Cardiac muscle cell (in vitro differentiated cells and primary cell): Measurements from ENCODE around the gene IGFBP4. TPM values are rescaled to one million over a fixed set of nuclear protein-coding genes. Genes with fewer than 3 reads are reported as not detected.

ENCODE experiments used
- DNase-seq, 2 donors: peaks; one replicate each; pipeline versions ENCODE4 v3.0.0 to v3.0.0-alpha.2; 2010 to 2017; ENCODE audit warnings: low read depth in 1 of 2, low spot score in 1 of 2
- H3K27ac ChIP-seq: fragments of 200-600 bp; sonication (generic); 2 replicates; pipeline ENCODE4 v1.5.1; 2016
- H3K27me3 ChIP-seq: fragments of 200-600 bp; sonication (generic); 2 replicates; pipeline ENCODE4 v1.6.0; 2016; ENCODE audit warnings: control low read depth
- H3K36me3 ChIP-seq: fragments of 200-600 bp; sonication (generic); 2 replicates; pipeline ENCODE4 v1.5.1; 2016; ENCODE audit warnings: control low read depth
- H3K4me1 ChIP-seq: fragments of 200-600 bp; sonication (generic); 2 replicates; pipeline ENCODE4 v1.8.1; 2017; ENCODE audit warnings: low read depth, mild to moderate bottlenecking, mixed run types
- H3K4me3 ChIP-seq: fragments of 200-600 bp; sonication (generic); 2 replicates; pipeline ENCODE4 v1.5.1; 2016; ENCODE audit warnings: mild to moderate bottlenecking
- H3K9me3 ChIP-seq: fragments of 200-600 bp; sonication (generic); 2 replicates; pipeline ENCODE4 v1.5.1; 2017; ENCODE audit warnings: low read depth, mild to moderate bottlenecking, control low read depth
- CTCF ChIP-seq: IDR thresholded peaks from 2 replicates; pipeline ENCODE4 v1.5.1; 2012; ENCODE audit warnings: low read depth, mild to moderate bottlenecking, low read length
- polyA plus RNA-seq: library from polyadenylated mRNA; unstranded; fragments of >200 nt; fragmentation: Nextera tagmentation; extraction: Ambion mirVana; gene quantifications from 2 replicates; pipeline ENCODE4 v1.2.1, GENCODE V29; 2016
- total RNA-seq: library from RNA; depleted of rRNA; stranded (reverse); fragments of >200 nt; gene quantifications from 2 replicates; pipeline ENCODE4 v1.2.3, GENCODE V29; 2016

Gene IGFBP4
- total and polyA plus RNA-seq, 2 experiments from 2014 or later, result 87.4 to 109 TPM

GRCh38 chr17:40433551-40434415 is 9.5 kb upstream of the IGFBP4 start:
- H3K27ac ChIP-seq, result no peak overlapping the region
- no peak overlapping the region for H3K4me3 ChIP-seq
- H3K9me3 ChIP-seq, result no peaks in the 10 kb centered on the region
- no peaks in the 10 kb centered on the region for H3K27me3 ChIP-seq
- no peak for DNase-seq
- no peaks in the 10 kb centered on the region for H3K4me1 ChIP-seq
- peak; percentile 66 for TF ChIP-seq CTCF
- H3K36me3 ChIP-seq, result no peaks in the 10 kb centered on the region

GRCh38 chr17:40436636-40437035 is 6.6 kb upstream of the IGFBP4 start:
- Histone ChIP-seq H3K27ac (no peak overlapping the region), H3K27me3 (no peaks in the 10 kb centered on the region), H3K9me3 (no peaks in the 10 kb centered on the region), H3K4me3 (no peak overlapping the region), H3K36me3 (no peaks in the 10 kb centered on the region), H3K4me1 (no peaks in the 10 kb centered on the region)
- no peak for TF ChIP-seq CTCF
- no peak for DNase-seq

- TF ChIP-seq CTCF, result no peak
- Histone ChIP-seq H3K9me3 (no peaks in the 10 kb centered on the region), H3K4me1 (no peaks in the 10 kb centered on the region), H3K27ac (no peak overlapping the region), H3K4me3 (no peak overlapping the region), H3K27me3 (no peaks in the 10 kb centered on the region), H3K36me3 (no peaks in the 10 kb centered on the region)
- no peak for DNase-seq
Measured at GRCh38 chr17:40437095-40437732, 6.0 kb upstream of the IGFBP4 start.

- Histone ChIP-seq H3K9me3 (no peaks in the 10 kb centered on the region), H3K27ac (no peak overlapping the region), H3K36me3 (no peaks in the 10 kb centered on the region), H3K4me1 (peaks cover 10% of the 10 kb centered on the region), H3K4me3 (no peak overlapping the region), H3K27me3 (no peaks in the 10 kb centered on the region)
- no peak for DNase-seq
- no peak for TF ChIP-seq CTCF
Measured at GRCh38 chr17:40440166-40440565, 3.1 kb upstream of the IGFBP4 start.

- Histone ChIP-seq H3K4me3 (peak overlapping the region; percentile 47), H3K9me3 (no peaks in the 10 kb centered on the region), H3K4me1 (peaks cover 16% of the 10 kb centered on the region), H3K36me3 (no peaks in the 10 kb centered on the region), H3K27me3 (no peaks in the 10 kb centered on the region), H3K27ac (no peak overlapping the region)
- DNase-seq, result no peak
- TF ChIP-seq CTCF, result no peak
Measured at GRCh38 chr17:40442392-40443195, 656 bp upstream of the IGFBP4 start.
